Large intestine (tissue), 3 donors: ENCODE results near the gene HMGN1. TPM values are rescaled to one million over a fixed set of nuclear protein-coding genes. Genes with fewer than 3 reads are reported as not detected.
"Not testable (repeated sequence)": the region's sequence is repeated elsewhere in the genome, so short reads cannot be mapped to it uniquely, and the experiment has no call there.

Experiments used
- DNase-seq, 2 donors: peaks; one replicate each; pipeline versions ENCODE4 v3.0.0 to v3.0.0-alpha.2; 2013
- H3K27ac ChIP-seq: one replicate; pipeline ENCODE4 v1.5.1; 2013; ENCODE audit warnings: low read length
- H3K27me3 ChIP-seq: 2 replicates; pipeline ENCODE4 v1.6.1; 2013; ENCODE audit warnings: low read length; ENCODE audit not compliant: control insufficient read depth, insufficient read depth
- H3K36me3 ChIP-seq: 2 replicates; pipeline ENCODE4 v1.6.1; 2013; ENCODE audit warnings: low read length; ENCODE audit not compliant: control insufficient read depth, insufficient read depth
- H3K4me1 ChIP-seq: one replicate; pipeline ENCODE4 v1.6.1; 2013; ENCODE audit warnings: low read length; ENCODE audit not compliant: control insufficient read depth, insufficient read depth
- H3K4me3 ChIP-seq: one replicate; pipeline ENCODE4 v1.5.1; 2013; ENCODE audit warnings: low read length
- H3K9me3 ChIP-seq: one replicate; pipeline ENCODE4 v1.6.1; 2013; ENCODE audit warnings: mild to moderate bottlenecking, low read depth, low read length, moderate library complexity; ENCODE audit not compliant: control insufficient read depth
- WGBS: methylation state at CpG from one replicate; pipeline ENCODE4 v1.1.5; 2013; ENCODE audit warnings: low lambda C conversion rate; ENCODE audit not compliant: insufficient coverage; 5-methylcytosine and 5-hydroxymethylcytosine counted together
- polyA plus RNA-seq: library from polyadenylated mRNA; unstranded; fragments of 120-200 nt; gene quantifications from one replicate; pipeline ENCODE4 v1.2.1, GENCODE V29; 2013

Gene HMGN1
- polyA plus RNA-seq, 1 donor = 371 TPM

DNA sequence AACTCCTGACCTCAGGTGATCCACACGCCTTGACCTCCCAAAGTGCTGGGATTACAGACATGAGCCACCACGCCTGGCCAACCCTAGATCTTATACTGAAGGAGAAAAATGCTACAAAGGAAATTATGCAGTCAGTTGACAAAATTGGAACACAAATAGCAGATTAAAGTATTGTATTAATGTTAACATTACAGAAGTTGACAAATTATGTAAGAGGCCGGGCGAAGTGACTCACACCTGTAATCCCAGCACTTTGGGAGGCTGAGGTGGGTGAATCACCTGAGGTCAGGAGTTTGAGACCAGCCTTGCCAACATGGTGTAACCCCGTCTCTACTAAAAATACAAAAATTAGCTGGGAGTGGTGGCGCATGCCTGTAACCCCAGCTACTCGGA, 21.0 kb upstream of the HMGN1 start:
- H3K9me3 ChIP-seq, H3K27me3 ChIP-seq, H3K27ac ChIP-seq, H3K36me3 ChIP-seq, H3K4me1 ChIP-seq, H3K4me3 ChIP-seq, DNase-seq: not testable (repeated sequence)
- no CpG with 5 or more reads among the region's 7 CpGs for WGBS

DNA sequence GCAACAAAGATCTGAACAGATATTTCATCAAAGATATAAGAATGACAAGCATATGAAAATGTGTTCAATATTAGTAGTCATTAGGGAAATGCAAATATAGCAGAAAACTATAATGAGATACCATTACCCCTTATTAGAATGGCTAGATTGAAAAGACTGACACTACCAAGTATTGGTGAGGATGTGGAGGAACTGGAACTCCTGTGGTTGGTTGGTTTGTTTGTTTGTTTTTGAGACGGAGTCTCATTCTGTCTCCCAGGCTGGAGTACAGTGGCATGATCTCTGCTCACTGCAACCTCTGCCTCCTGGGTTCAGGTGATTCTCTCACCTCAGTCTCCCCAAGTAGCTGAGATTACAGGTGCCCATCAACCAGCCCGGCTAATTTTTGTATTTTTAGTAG, 18.9 kb upstream of the HMGN1 start:
- Histone ChIP-seq H3K27ac (no peak overlapping the region), H3K27me3 (no peaks in the 10 kb centered on the region), H3K9me3 (no peaks in the 10 kb centered on the region), H3K36me3 (no peaks in the 10 kb centered on the region), H3K4me1 (no peaks in the 10 kb centered on the region), H3K4me3 (no peak overlapping the region)
- no CpG with 5 or more reads among the region's 2 CpGs for WGBS
- DNase-seq = no peak

DNA sequence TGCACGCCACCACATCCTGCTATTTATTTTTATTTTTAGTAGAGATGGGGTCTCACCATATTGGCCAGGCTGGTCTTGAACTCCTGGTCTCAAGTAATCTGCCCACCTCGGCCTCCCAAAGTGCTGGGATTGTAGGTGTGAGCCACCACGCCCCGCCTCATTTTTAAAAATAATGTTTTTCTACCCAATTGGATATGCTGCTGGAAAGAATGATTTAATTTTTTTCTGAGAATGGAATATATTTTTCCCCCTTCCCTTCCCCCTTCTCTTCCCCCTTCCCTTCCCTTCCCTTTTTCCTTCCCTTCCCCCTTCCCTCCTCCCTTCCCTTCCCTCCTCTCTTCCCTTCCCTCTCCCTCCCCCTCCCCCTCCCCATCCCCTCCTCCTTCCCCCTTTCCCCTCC, 17.7 kb upstream of the HMGN1 start:
- WGBS = no CpG with 5 or more reads among the region's 4 CpGs
- Histone ChIP-seq H3K4me1 (no peaks in the 10 kb centered on the region), H3K4me3 (no peak overlapping the region), H3K9me3 (no peaks in the 10 kb centered on the region), H3K36me3 (no peaks in the 10 kb centered on the region), H3K27me3 (no peaks in the 10 kb centered on the region), H3K27ac (no peak overlapping the region)
- no peak for DNase-seq

DNA sequence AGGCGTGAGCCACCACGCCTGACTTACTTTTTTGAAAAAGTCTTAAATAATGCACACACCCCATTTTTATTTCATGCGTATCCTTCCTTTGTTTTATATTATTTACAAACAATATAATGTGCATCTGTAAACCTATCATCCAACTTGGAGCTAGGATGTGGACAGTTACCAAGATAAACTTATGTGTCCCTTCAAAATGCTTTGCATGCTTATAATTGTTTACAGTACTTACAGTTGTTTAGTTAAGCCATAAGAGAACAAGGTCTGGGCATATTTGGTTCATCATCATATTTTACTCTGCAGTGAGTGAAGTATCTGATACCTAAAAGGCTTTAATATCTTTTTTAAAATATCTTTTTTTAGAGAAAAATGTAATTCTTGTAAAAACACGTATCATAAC, 16.1 kb upstream of the HMGN1 start:
- DNase-seq = no peak
- Histone ChIP-seq H3K27ac (no peak overlapping the region), H3K36me3 (no peaks in the 10 kb centered on the region), H3K4me3 (no peak overlapping the region), H3K27me3 (no peaks in the 10 kb centered on the region), H3K4me1 (no peaks in the 10 kb centered on the region), H3K9me3 (no peaks in the 10 kb centered on the region)
- WGBS = 94% methylated on average over 2 of the region's 4 CpGs

DNA sequence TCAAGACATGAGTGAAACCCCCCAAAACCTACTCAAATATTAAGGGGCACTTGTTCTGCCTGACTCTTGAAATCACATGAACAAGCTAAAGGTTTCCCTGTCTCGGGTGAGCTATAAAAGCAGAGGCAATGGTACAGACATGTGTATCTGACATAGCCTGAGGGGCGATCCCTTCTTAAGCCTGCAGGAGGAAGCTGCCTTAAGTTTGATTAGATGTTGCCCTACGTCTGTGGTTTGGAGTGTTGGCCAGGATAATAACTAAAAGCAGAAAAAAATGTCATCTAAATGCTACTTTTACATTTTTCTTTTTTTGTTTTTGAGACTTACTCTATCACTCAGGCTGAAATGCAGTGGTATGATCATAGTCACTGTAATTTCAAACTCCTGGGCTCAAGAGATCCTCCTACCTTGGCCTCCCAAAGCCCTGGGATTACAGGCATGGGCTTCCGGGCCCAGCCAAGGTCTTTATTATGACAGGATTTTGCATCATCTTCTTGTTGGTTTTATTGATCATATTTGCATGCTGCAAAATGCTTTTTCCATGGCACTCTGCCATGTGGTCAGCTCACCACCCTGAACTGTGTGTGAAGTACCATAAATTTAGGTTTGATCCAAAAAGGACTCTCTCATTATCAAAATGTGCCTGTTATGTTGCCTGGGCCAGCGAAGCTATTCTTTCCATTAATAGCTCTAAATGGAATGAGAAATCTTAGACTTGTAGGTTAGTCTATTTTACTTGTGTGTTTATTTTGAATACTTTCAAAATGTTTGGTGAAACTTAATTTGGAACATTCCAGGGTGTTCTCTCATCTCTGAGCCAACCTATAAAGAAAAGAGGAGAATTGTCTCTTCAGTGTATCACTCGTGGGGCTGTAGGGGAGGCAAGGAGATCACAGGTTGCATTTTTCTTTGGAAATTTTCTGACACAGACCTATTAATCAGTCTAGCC, 15.0 kb upstream of the HMGN1 start:
- WGBS = no CpG with 5 or more reads among the region's 6 CpGs
- no peaks in the 10 kb centered on the region for H3K9me3 ChIP-seq
- H3K27ac ChIP-seq = no peak overlapping the region
- no peaks in the 10 kb centered on the region for H3K27me3 ChIP-seq
- no peaks in the 10 kb centered on the region for H3K4me1 ChIP-seq
- no peaks in the 10 kb centered on the region for H3K36me3 ChIP-seq
- DNase-seq = no peak
- no peak overlapping the region for H3K4me3 ChIP-seq

DNA sequence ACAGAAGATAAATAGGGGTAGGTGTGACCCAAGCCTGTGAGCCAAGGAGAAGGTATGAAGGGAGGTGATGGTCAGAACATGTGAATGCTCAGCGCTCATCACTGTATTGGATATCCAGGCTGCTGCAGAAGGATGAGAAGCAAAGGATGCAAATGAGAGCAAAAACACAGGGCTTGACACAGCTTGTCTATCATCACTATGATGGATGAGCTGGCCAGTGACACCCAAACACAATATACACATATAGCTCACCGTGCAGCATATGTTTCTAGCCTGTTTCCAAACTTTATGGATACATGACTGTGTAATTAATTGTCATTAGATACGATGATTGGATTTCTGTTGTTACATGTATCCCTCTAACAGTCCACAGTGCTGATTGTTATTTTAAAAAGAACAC, 13.8 kb upstream of the HMGN1 start:
- no peak overlapping the region for H3K27ac ChIP-seq
- no peaks in the 10 kb centered on the region for H3K36me3 ChIP-seq
- DNase-seq = no peak
- WGBS = no CpG with 5 or more reads among the region's 3 CpGs
- H3K4me3 ChIP-seq = no peak overlapping the region
- no peaks in the 10 kb centered on the region for H3K9me3 ChIP-seq
- no peaks in the 10 kb centered on the region for H3K4me1 ChIP-seq
- no peaks in the 10 kb centered on the region for H3K27me3 ChIP-seq

DNA sequence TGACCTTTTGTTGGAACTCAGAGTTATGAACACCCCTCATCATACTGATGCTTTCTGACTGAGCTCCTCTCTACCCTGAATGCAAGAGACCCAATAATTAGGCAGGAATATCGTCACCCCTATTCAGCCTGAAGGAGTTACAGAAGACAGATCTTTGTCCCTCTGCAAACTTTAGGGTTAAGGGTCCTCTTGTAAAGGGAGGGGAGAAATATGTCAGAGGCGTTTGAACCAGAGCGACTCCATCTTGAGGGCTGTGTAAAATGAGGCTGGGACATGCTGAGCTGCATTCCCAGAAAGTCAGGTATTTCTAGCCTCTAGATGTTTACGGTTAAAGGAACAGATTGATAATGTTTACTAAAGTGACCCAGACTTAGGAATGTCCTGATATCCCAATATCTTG, 10.5 kb upstream of the HMGN1 start:
- H3K9me3 ChIP-seq = no peaks in the 10 kb centered on the region
- WGBS = 76% methylated on average over 2 of the region's 4 CpGs
- no peak overlapping the region for H3K27ac ChIP-seq

DNA sequence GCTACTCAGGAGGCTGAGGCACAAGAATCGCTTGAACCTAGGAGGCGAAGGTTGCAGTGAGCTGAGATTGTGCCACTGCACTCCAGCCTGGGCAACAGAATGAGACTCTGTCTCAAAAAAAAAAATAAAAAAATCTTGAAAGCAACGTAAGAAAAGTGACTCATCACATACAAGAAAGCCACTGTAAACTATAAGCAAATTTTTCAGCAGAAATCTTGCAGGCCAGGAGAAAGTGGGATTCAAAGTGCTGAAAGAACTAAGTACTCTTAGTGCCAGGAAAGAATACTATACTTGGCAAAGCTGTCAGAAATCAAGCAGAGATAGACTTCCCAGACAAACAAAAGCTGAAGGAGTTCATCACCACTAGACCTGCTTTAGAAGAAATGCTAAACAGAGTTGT, 4.4 kb upstream of the HMGN1 start:
- Histone ChIP-seq H3K4me3 (no peak overlapping the region), H3K9me3 (no peaks in the 10 kb centered on the region), H3K36me3 (no peaks in the 10 kb centered on the region), H3K27me3 (no peaks in the 10 kb centered on the region), H3K4me1 (peaks cover 4% of the 10 kb centered on the region), H3K27ac (no peak overlapping the region)
- no peak for DNase-seq
- WGBS = no CpG with 5 or more reads among the region's 3 CpGs

More for the DNA sequence above, 10.5 kb upstream of the HMGN1 start:
- Histone ChIP-seq H3K4me3 (no peak overlapping the region), H3K4me1 (no peaks in the 10 kb centered on the region), H3K36me3 (no peaks in the 10 kb centered on the region), H3K27me3 (no peaks in the 10 kb centered on the region)
- no peak for DNase-seq

DNA sequence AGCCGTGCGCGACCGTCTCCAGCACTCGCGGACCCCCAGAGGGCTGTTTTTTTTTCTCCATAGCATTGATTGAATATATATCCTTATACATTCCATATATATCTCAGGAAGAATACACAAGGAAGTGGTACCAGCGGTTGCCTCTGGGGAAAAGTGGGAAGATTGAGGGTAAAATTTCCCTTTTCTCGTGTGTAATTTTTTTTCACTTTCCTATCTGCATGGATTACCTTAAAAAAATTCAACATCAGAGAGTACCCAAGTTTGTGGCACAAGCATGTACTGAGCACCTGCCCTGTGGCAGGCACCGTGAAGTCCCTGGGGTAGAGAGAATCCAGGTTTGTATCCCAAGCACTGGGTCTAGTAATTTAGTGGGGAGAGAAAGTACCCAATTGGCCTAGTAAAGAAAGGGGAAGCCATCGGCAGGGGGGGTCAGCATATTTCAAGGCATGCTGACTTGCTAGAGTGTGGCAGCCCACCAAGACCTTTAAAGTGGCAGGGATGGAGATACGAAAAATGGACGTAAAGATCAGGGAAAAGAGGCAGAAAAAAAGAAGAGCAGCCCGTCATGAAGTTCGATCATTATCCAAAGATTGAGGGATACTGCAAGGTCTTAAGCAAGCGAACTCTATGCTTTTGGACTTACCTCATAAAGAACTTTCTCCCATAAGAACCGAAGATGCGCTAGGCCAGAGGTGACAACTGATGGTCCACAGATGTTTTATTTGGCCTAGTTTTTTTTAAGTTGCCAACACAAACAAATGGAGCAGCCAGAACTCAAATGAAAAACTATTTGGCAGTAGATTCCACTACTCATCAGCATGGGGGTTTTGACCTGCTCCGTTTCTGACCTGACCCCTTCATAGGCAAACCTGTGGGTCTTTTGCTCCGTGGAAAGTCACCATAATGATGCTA, 1.5 kb upstream of the HMGN1 start:
- H3K27me3 ChIP-seq = no peaks in the 10 kb centered on the region
- no peaks in the 10 kb centered on the region for H3K9me3 ChIP-seq
- peaks cover 10% of the 10 kb centered on the region for H3K36me3 ChIP-seq
- 80% methylated on average over 3 of the region's 19 CpGs for WGBS
- peak overlapping the region; percentile 94 for H3K27ac ChIP-seq
- peak in 1 of 2 donors; percentile 30 for DNase-seq
- peaks cover 15% of the 10 kb centered on the region for H3K4me1 ChIP-seq
- H3K4me3 ChIP-seq = peak overlapping the region; percentile 69

DNA sequence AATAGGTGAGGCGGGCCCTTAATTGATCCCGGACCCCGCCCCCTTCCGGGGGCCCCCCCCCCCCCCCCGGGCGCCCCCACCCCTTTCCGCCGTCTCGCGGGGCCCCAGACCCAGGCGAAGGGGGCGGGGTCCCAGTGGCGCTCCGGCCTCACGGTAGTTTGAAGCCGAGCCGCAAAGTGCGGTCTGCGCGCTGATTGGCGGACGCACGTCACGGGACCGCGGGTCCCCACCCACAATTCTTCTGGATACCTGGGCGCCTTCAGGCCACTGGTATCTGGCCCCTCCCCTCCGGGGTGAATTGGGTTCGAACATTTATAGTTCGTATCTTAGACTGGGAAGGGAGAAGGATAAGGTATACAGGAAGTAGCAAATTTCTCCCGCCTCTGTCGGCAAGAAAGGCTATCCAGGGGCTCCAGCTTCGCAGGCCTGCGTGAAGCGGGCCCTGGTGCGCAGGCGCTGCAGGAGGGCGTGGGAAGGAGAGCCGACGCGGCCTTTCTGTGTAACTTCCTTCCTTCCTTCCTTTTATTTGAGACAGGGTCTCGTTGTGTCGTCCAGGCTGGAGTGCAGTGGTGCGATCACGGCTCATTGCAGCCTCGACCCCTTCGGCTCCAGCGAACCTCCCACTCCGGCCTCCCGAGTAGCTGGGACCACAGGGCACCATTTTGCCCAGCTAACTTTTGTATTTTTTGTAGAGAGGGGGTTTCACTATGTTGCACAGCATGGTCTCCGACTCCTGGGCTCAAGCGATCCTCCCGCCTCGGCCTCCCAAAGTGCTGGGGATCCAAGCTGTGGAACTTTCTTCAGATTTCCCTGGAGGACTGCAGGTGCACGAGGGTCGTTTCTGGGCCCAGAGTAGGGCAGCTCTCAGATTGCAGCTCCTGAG, 564 bp upstream of the HMGN1 start:
- peak overlapping the region; percentile 94 for H3K27ac ChIP-seq
- H3K9me3 ChIP-seq = no peaks in the 10 kb centered on the region
- peaks cover 13% of the 10 kb centered on the region for H3K36me3 ChIP-seq
- H3K4me3 ChIP-seq = peak overlapping the region; percentile 69
- H3K27me3 ChIP-seq = no peaks in the 10 kb centered on the region
- H3K4me1 ChIP-seq = peaks cover 15% of the 10 kb centered on the region
- no CpG with 5 or more reads among the region's 56 CpGs for WGBS
- peak; percentile 99 to 100 for DNase-seq
